Left ventricle myocardium inferior (tissue), 1 donor: ENCODE results near the gene PRR5L. TPM values are rescaled to one million over a fixed set of nuclear protein-coding genes. Genes with fewer than 3 reads are reported as not detected.

Source experiments
- DNase-seq: peaks from one replicate; pipeline ENCODE4 v3.0.0-alpha.2; 2020
- H3K27ac ChIP-seq: fragments of 200-600 bp; replicated peaks from 2 replicates; pipeline ENCODE4 v1.8.0; 2021
- H3K27me3 ChIP-seq: fragments of 200-600 bp; 2 replicates; pipeline ENCODE4 v1.8.0; 2021; ENCODE audit warnings: low read depth
- H3K36me3 ChIP-seq: fragments of 200-600 bp; 2 replicates; pipeline ENCODE4 v1.8.0; 2021
- H3K4me1 ChIP-seq: fragments of 200-600 bp; 2 replicates; pipeline ENCODE4 v1.8.0; 2021
- H3K4me3 ChIP-seq: fragments of 200-600 bp; 2 replicates; pipeline ENCODE4 v1.8.0; 2021; ENCODE audit warnings: mild to moderate bottlenecking, moderate library complexity
- H3K9me3 ChIP-seq: fragments of 200-600 bp; replicated peaks from 2 replicates; pipeline ENCODE4 v1.8.0; 2021
- intact Hi-C: fragments of 100-400 bp; cut with micrococcal nuclease; formaldehyde crosslinking; loops from one replicate; pipeline ENCODE4 v1.11.0; 2022
- total RNA-seq: library from RNA; stranded (reverse); fragmentation: NEBNext Ultra II Directional; extraction: Animal tissue kit (Norgen Biotek cat#: 25700); gene quantifications from one replicate; pipeline ENCODE4 v1.2.1, GENCODE V29; 2021
- TF ChIP-seq, protein P1 (sequence below): fragments of 200-600 bp; IDR thresholded peaks from 2 replicates; pipeline ENCODE4 v1.8.0; 2021; ENCODE audit warnings: antibody characterized with exemption, mild to moderate bottlenecking, borderline replicate concordance
- donor health status: DM: no; HTN: yes; CAD: no; lungs with severe emphysema.

Gene PRR5L
- total RNA-seq, 1 donor from 2014 or later, result 1.3 TPM

DNA sequence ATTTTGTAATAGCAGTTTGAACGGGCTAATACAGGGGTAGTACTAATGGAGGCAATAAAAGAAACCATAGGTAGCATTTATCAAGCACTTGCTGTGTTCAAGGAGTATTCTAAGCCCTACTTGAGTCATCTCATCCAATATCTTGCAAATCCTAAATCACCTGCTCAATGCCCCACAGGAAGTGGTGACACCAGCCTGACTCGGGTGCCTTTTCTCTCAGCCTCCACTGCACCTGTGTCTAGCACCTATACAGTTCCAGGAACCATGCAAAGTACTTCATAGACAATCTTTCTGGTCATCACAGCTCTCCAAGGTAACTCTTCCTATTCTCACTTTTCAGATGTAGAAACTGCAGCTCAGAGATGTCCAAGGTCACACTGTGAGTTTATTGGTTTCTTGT lies 98.0 kb downstream of the PRR5L start:
- intact Hi-C loops, result no loop called here
- Histone ChIP-seq H3K4me3 (no peak overlapping the region), H3K9me3 (no peaks in the 10 kb centered on the region), H3K27ac (no peak overlapping the region), H3K36me3 (peaks cover 4% of the 10 kb centered on the region), H3K4me1 (no peaks in the 10 kb centered on the region), H3K27me3 (no peaks in the 10 kb centered on the region)
- no peak for DNase-seq
- TF ChIP-seq, protein P1, sequence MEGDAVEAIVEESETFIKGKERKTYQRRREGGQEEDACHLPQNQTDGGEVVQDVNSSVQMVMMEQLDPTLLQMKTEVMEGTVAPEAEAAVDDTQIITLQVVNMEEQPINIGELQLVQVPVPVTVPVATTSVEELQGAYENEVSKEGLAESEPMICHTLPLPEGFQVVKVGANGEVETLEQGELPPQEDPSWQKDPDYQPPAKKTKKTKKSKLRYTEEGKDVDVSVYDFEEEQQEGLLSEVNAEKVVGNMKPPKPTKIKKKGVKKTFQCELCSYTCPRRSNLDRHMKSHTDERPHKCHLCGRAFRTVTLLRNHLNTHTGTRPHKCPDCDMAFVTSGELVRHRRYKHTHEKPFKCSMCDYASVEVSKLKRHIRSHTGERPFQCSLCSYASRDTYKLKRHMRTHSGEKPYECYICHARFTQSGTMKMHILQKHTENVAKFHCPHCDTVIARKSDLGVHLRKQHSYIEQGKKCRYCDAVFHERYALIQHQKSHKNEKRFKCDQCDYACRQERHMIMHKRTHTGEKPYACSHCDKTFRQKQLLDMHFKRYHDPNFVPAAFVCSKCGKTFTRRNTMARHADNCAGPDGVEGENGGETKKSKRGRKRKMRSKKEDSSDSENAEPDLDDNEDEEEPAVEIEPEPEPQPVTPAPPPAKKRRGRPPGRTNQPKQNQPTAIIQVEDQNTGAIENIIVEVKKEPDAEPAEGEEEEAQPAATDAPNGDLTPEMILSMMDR, result no peak

- DNase-seq, result no peak
- Histone ChIP-seq H3K4me1 (no peaks in the 10 kb centered on the region), H3K9me3 (no peaks in the 10 kb centered on the region), H3K4me3 (no peak overlapping the region), H3K27me3 (no peaks in the 10 kb centered on the region), H3K36me3 (peaks cover 4% of the 10 kb centered on the region), H3K27ac (no peak overlapping the region)
- TF ChIP-seq, protein P1, result no peak
- intact Hi-C loops, result no loop called here
Observed at GRCh38 chr11:36394926-36395325, 98.8 kb downstream of the PRR5L start.

GRCh38 chr11:36395978-36396736 lies 100.1 kb downstream of the PRR5L start:
- TF ChIP-seq, protein P1, result no peak
- H3K27me3 ChIP-seq, result no peaks in the 10 kb centered on the region
- DNase-seq, result no peak
- no peak overlapping the region for H3K4me3 ChIP-seq
- no peaks in the 10 kb centered on the region for H3K4me1 ChIP-seq
- intact Hi-C loops, result no loop called here
- H3K27ac ChIP-seq, result no peak overlapping the region
- peaks cover 4% of the 10 kb centered on the region for H3K36me3 ChIP-seq
- no peaks in the 10 kb centered on the region for H3K9me3 ChIP-seq

- no peak for DNase-seq
- Histone ChIP-seq H3K4me3 (no peak overlapping the region), H3K27me3 (no peaks in the 10 kb centered on the region), H3K27ac (no peak overlapping the region), H3K4me1 (peaks cover 9% of the 10 kb centered on the region), H3K9me3 (no peaks in the 10 kb centered on the region), H3K36me3 (peaks cover 4% of the 10 kb centered on the region)
- intact Hi-C loops, result no loop called here
- TF ChIP-seq, protein P1, result no peak
Observed at GRCh38 chr11:36398231-36398953, 102.3 kb downstream of the PRR5L start.

DNA sequence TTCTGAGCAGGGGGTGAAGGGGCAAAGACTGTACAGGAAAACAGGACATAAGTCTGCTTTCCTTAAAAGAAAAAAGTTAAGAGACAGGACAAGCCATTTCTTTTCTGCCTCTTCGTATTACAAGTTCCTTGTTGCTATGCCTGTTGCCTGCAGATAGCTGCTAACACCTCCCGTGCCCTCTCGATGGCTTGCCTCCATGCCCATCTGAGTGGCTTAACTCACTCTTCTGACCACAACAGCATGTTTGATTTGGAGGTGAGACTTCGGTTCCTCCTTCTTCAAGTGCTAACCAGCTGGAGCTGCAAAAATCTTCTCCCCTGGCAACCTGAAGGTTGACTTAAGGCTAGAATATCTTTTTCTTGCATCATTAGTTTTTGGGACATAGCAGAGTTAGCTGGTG lies 103.1 kb downstream of the PRR5L start:
- Histone ChIP-seq H3K27me3 (no peaks in the 10 kb centered on the region), H3K9me3 (no peaks in the 10 kb centered on the region), H3K27ac (no peak overlapping the region), H3K4me3 (no peak overlapping the region), H3K4me1 (peaks cover 9% of the 10 kb centered on the region), H3K36me3 (no peaks in the 10 kb centered on the region)
- no peak for DNase-seq
- intact Hi-C loops, result no loop called here
- TF ChIP-seq, protein P1, result no peak
